Fibroblast of mammary gland (primary cell): ENCODE measurements around the gene SKA2.
A peak's percentile ranks its signal among the peaks of the same experiment; 100 is the strongest.

ENCODE experiments used
- DNase-seq: peaks from one replicate; pipeline ENCODE4 v3.0.0-alpha.2; 2010; ENCODE audit warnings: low read depth
- H3K4me3 ChIP-seq: 2 replicates; pipeline ENCODE4 v1.5.1; 2011; ENCODE audit warnings: low read depth, mild to moderate bottlenecking, low read length, moderate library complexity; ENCODE audit not compliant: control insufficient read depth
- CTCF ChIP-seq: conservative IDR thresholded peaks from 2 replicates; pipeline ENCODE4 v1.5.1; 2011; ENCODE audit warnings: low read depth, low read length, inconsistent platforms; ENCODE audit not compliant: control insufficient read depth, insufficient read depth

SKA2 gene

DNA sequence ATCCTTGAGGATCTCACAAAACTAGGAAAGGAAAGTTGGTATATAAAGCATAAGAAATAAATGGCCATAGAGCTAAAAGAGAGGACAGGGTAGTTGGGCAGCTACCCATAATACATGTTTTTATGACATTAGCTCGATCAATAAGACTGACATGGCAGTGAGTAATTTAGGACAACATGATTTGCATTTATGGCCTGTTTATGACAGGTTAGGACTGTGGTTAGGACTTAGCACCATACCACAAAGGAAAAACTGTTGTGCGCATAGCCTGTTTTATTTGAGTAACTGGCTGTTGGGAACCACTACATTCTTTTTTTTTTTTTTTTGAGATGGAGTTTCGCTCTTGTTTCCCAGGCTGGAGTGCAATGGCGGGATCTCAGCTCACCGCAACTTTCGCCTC is 30.3 kb downstream of the SKA2 start:
- DNase-seq: no peak
- no peak overlapping the region for H3K4me3 ChIP-seq
- TF ChIP-seq CTCF: no peak

DNA sequence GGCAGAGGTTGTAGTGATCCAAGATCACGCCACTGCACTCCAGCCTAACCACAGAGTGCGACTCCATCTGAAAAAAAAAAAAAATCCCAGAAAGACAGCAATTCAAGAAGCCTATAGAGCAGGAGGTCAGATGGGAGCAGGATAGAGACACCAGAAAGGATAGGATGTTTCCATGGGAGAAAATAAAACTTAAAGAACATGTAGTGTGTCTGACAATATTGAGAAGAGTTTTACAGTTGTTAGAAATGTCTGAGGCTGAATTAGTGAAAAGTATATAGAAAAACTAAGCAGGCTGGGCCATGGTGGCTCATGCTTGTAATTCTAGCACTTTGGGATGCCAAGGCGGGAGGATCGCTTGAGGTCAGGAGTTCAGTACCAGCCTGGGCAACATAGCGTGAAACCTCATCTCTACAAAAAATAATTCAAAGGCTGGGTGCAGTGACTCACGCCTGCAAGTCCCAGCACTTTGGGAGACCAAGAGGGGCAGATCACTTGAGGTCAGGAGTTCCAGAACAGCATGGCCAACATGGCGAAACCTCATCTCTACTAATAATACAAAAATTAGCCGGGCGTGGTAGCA is 33.0 kb downstream of the SKA2 start:
- no peak for TF ChIP-seq CTCF
- DNase-seq: no peak
- no peak overlapping the region for H3K4me3 ChIP-seq

- no peak for DNase-seq
- H3K4me3 ChIP-seq: no peak overlapping the region
- TF ChIP-seq CTCF: no peak
Observed at GRCh38 chr17:59115474-59115873, 39.5 kb downstream of the SKA2 start.

- DNase-seq: no peak
- no peak for TF ChIP-seq CTCF
Observed at GRCh38 chr17:59111539-59111938, 43.4 kb downstream of the SKA2 start.

GRCh38 chr17:59110973-59111372 is 44.0 kb downstream of the SKA2 start:
- no peak for TF ChIP-seq CTCF
- no peak for DNase-seq
- no peak overlapping the region for H3K4me3 ChIP-seq

More at GRCh38 chr17:59111539-59111938, 43.4 kb downstream of the SKA2 start:
- no peak overlapping the region for H3K4me3 ChIP-seq

DNA sequence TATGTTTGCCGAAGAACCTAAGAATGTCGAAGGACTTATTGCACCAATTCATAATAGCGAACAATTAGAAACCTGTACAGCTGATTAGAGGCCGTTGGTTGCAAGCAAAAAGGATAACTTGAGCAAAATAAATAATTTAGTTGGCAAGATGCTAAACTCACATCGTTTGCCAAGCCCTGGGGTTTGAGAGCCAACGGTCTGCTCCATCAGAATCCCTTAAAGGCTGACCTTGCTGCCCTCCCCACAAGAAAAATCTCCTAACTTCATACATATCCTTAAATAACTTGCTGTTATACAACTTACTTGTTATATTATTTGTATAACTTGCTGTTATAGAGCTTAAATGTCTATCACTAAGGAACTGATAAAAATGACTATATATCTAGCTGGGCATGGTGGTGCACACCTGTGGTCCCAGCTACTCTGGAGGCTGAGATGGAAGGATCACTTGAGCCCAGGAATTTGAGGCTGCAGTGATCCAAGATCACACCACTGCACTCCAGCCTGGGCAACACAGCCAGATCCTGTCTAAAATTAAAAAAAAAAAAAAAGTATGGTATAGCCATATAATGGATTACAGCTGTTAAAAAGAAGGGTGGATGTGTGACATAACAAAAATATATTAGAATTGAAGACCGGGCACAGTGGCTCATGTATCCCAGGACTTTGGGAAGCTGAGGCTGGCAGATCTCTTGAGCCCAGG is 46.4 kb downstream of the SKA2 start:
- no peak overlapping the region for H3K4me3 ChIP-seq
- no peak for TF ChIP-seq CTCF
- peak; percentile 2 for DNase-seq
